ENCODE measurements around the gene MACO1. TPM values are rescaled to one million over a fixed set of nuclear protein-coding genes. Genes with fewer than 3 reads are reported as not detected.

Gene MACO1
- total and polyA plus RNA-seq, 4 donors: 15.3 to 23.2 (median 20.6) TPM

GRCh38 chr1:25427696-25428095, 3.0 kb upstream of the MACO1 start:
- TF ChIP-seq HNF4G (IDR thresholded peaks at IDR 0.05) (no peak), JUND (IDR thresholded peaks at IDR 0.05) (no peak), REST (IDR thresholded peaks at IDR 0.05) (no peak), MAX (IDR thresholded peaks at IDR 0.05) (no peak), SP1 (IDR thresholded peaks at IDR 0.05) (no peak), CTCF (IDR thresholded peaks at IDR 0.05; ENCODE audit: low read depth, low read length, missing input control) (no peak), YY1 (IDR thresholded peaks at IDR 0.05) (no peak)
- H3K27ac ChIP-seq (ENCODE audit: low read depth in 1 of 2, low read length in 2 of 2): no peak overlapping the region
- no peaks in the 10 kb centered on the region for H3K36me3 ChIP-seq (ENCODE audit: control insufficient read depth in 4 of 4, insufficient read depth in 3 of 4, low read depth in 1 of 4, low read length in 3 of 4)
- no peak overlapping the region for H3K4me3 ChIP-seq (ENCODE audit: low read depth in 1 of 3, low read length in 3 of 3)
- peaks cover 5 to 25% (median 9%) of the 10 kb centered on the region in 4 donors for H3K4me1 ChIP-seq (ENCODE audit: control insufficient read depth in 4 of 4, insufficient read depth in 4 of 4, low read length in 3 of 4)
- no peaks in the 10 kb centered on the region for H3K9me3 ChIP-seq (ENCODE audit: control insufficient read depth in 4 of 4, low read length in 3 of 4)
- H3K27me3 ChIP-seq (ENCODE audit: control insufficient read depth in 4 of 4, insufficient read depth in 4 of 4, low read length in 3 of 4): no peaks in the 10 kb centered on the region
- no peak overlapping the region for H3K9ac ChIP-seq (ENCODE audit: low read depth in 1 of 2, low read length in 2 of 2)
- DNase-seq (ENCODE audit: low spot score): no peak
- 97% methylated on average over 1 of the region's 1 CpG for whole genome bisulfite sequencing

GRCh38 chr1:25428475-25429166, 2.1 kb upstream of the MACO1 start:
- Histone ChIP-seq H3K9ac (ENCODE audit: low read depth in 1 of 2, low read length in 2 of 2) (no peak overlapping the region), H3K4me1 (ENCODE audit: control insufficient read depth in 4 of 4, insufficient read depth in 4 of 4, low read length in 3 of 4) (peaks cover 5 to 30% (median 15%) of the 10 kb centered on the region in 4 donors), H3K4me3 (ENCODE audit: low read depth in 1 of 3, low read length in 3 of 3) (no peak overlapping the region), H3K27me3 (ENCODE audit: control insufficient read depth in 4 of 4, insufficient read depth in 4 of 4, low read length in 3 of 4) (no peaks in the 10 kb centered on the region), H3K36me3 (ENCODE audit: control insufficient read depth in 4 of 4, insufficient read depth in 3 of 4, low read depth in 1 of 4, low read length in 3 of 4) (no peaks in the 10 kb centered on the region), H3K27ac (ENCODE audit: low read depth in 1 of 2, low read length in 2 of 2) (peak overlapping the region in 1 of 2 donors; percentile 26), H3K9me3 (ENCODE audit: control insufficient read depth in 4 of 4, low read length in 3 of 4) (no peaks in the 10 kb centered on the region)
- no peak for DNase-seq (ENCODE audit: low spot score)
- TF ChIP-seq RXRA (IDR thresholded peaks at IDR 0.05) (no peak), REST (IDR thresholded peaks at IDR 0.05) (no peak), ATF3 (IDR thresholded peaks at IDR 0.05) (no peak), SP1 (IDR thresholded peaks at IDR 0.05) (no peak), ZBTB33 (IDR thresholded peaks at IDR 0.05) (no peak), FOXA2 (IDR thresholded peaks at IDR 0.05) (no peak)
- 92% methylated on average over 7 of the region's 7 CpGs for WGBS
